GM23338 (cell line): Measurements from ENCODE around the gene ASB15. TPM values are rescaled to one million over a fixed set of nuclear protein-coding genes. Genes with fewer than 3 reads are reported as not detected.
A peak's percentile ranks its signal among the peaks of the same experiment; 100 is the strongest.

Source experiments
- ATAC-seq: fragments of 200-7000 bp; cut with Tn5 transposase; 3 replicates; pipeline ENCODE4 v1.9.1; 2020
- DNase-seq: peaks from one replicate; pipeline ENCODE4 v3.0.0-alpha.2; 2015; ENCODE audit warnings: low spot score
- H2AFZ ChIP-seq: fragments of 200-600 bp; sonication (generic); 2 replicates; pipeline ENCODE4 v1.8.0; 2016; ENCODE audit warnings: antibody characterized with exemption, mild to moderate bottlenecking, moderate library complexity
- H3F3A ChIP-seq: fragments of 200-600 bp; sonication (generic); replicated peaks from 2 replicates; pipeline ENCODE4 v1.8.0; 2017; ENCODE audit warnings: antibody characterized with exemption, mixed run types, low read depth
- H3K27ac ChIP-seq: fragments of 200-600 bp; sonication (generic); 2 replicates; pipeline ENCODE4 v1.6.1; 2016; ENCODE audit warnings: low read depth
- H3K27me3 ChIP-seq: fragments of 200-600 bp; sonication (generic); 2 replicates; pipeline ENCODE4 v1.8.0; 2016; ENCODE audit warnings: mild to moderate bottlenecking, mixed run types, moderate library complexity; ENCODE audit not compliant: insufficient read depth
- H3K36me3 ChIP-seq: fragments of 200-600 bp; sonication (generic); 2 replicates; pipeline ENCODE4 v1.8.0; 2016; ENCODE audit warnings: mild to moderate bottlenecking; ENCODE audit not compliant: insufficient read depth
- H3K4me1 ChIP-seq: fragments of 200-600 bp; sonication (generic); 2 replicates; pipeline ENCODE4 v1.8.0; 2016; ENCODE audit warnings: mild to moderate bottlenecking, moderate library complexity; ENCODE audit not compliant: insufficient read depth
- H3K4me2 ChIP-seq: fragments of 200-600 bp; sonication (generic); 2 replicates; pipeline ENCODE4 v1.7.1; 2017; ENCODE audit warnings: mixed run types
- H3K4me3 ChIP-seq: fragments of 200-600 bp; sonication (generic); 2 replicates; pipeline ENCODE4 v1.6.1; 2016; ENCODE audit warnings: mixed run types
- H3K79me2 ChIP-seq: fragments of 200-600 bp; sonication (generic); replicated peaks from 2 replicates; pipeline ENCODE4 v1.8.0; 2017; ENCODE audit warnings: mild to moderate bottlenecking; ENCODE audit not compliant: insufficient read depth
- H3K9me2 ChIP-seq: fragments of 200-600 bp; sonication (generic); 2 replicates; pipeline ENCODE4 v1.8.0; 2017; ENCODE audit not compliant: insufficient read depth
- H4K20me1 ChIP-seq: fragments of 200-600 bp; sonication (generic); replicated peaks from 2 replicates; pipeline ENCODE4 v1.8.0; 2017; ENCODE audit warnings: mild to moderate bottlenecking; ENCODE audit not compliant: insufficient read depth
- H3K27ac Mint-ChIP-seq: 2 replicates; pipeline ENCODE4 v1.8.0; 2020; ENCODE audit warnings: inconsistent platforms, mild to moderate bottlenecking, moderate library complexity, mixed read lengths
- H3K27me3 Mint-ChIP-seq: 3 replicates; pipeline ENCODE4 v1.8.0; 2022; ENCODE audit warnings: low read depth, mild to moderate bottlenecking, moderate library complexity, mixed read lengths, inconsistent platforms; ENCODE audit not compliant: insufficient read depth, poor library complexity
- H3K36me3 Mint-ChIP-seq: 3 replicates; pipeline ENCODE4 v1.8.0; 2021; ENCODE audit warnings: low read depth, mild to moderate bottlenecking, inconsistent platforms, moderate library complexity, mixed read lengths
- H3K4me1 Mint-ChIP-seq: 3 replicates; pipeline ENCODE4 v1.8.0; 2020; ENCODE audit warnings: mild to moderate bottlenecking, inconsistent platforms, mixed read lengths
- H3K4me3 Mint-ChIP-seq: 3 replicates; pipeline ENCODE4 v1.8.0; 2021; ENCODE audit warnings: moderate library complexity, mild to moderate bottlenecking, inconsistent platforms, mixed read lengths
- H3K9me3 Mint-ChIP-seq: 3 replicates; pipeline ENCODE4 v1.8.0; 2020; ENCODE audit warnings: moderate library complexity, mild to moderate bottlenecking, inconsistent platforms, mixed read lengths
- CREB1 ChIP-seq: fragments of 250-450 bp; sonication (Bioruptor Pico); IDR thresholded peaks from 2 replicates; pipeline ENCODE4 v1.5.0; 2020; ENCODE audit warnings: low read depth, mild to moderate bottlenecking, moderate library complexity
- EZH2 ChIP-seq: fragments of 200-600 bp; sonication (generic); IDR thresholded peaks from one replicate; pipeline ENCODE4 v1.8.0; 2017; ENCODE audit warnings: antibody characterized with exemption, mild to moderate bottlenecking, low read depth; ENCODE audit not compliant: unreplicated experiment
- EZH2phosphoT487 ChIP-seq: fragments of 200-600 bp; sonication (generic); IDR thresholded peaks from one replicate; pipeline ENCODE4 v1.8.1; 2018; ENCODE audit warnings: antibody characterized with exemption; ENCODE audit not compliant: unreplicated experiment
- JUNB ChIP-seq: IDR thresholded peaks from one replicate; pipeline ENCODE4 v1.6.1; 2016; ENCODE audit warnings: antibody characterized with exemption; ENCODE audit not compliant: unreplicated experiment
- NANOG ChIP-seq: IDR thresholded peaks from 2 replicates; pipeline ENCODE4 v1.6.1; 2016; ENCODE audit warnings: antibody characterized with exemption, borderline replicate concordance
- POLR2AphosphoS5 ChIP-seq: IDR thresholded peaks from 2 replicates; pipeline ENCODE4 v1.6.1; 2016; ENCODE audit warnings: antibody characterized with exemption, low read depth
- STAT1 ChIP-seq: IDR thresholded peaks from one replicate; pipeline ENCODE4 v1.6.1; 2016; ENCODE audit warnings: antibody characterized with exemption; ENCODE audit not compliant: unreplicated experiment
- ZNF114 ChIP-seq: fragments of 250-450 bp; sonication (Bioruptor Pico); IDR thresholded peaks from 2 replicates; pipeline ENCODE4 v1.5.0; 2020; ENCODE audit warnings: mild to moderate bottlenecking, moderate library complexity
- ZNF331 ChIP-seq: fragments of 250-450 bp; sonication (Bioruptor Pico); IDR thresholded peaks from 2 replicates; pipeline ENCODE4 v1.5.0; 2020; ENCODE audit warnings: low read depth, mild to moderate bottlenecking, moderate library complexity
- polyA plus RNA-seq: library from polyadenylated mRNA; unstranded; fragments of >200 nt; fragmentation: Nextera tagmentation; extraction: Ambion mirVana; gene quantifications from 2 replicates; pipeline ENCODE4 v1.2.1, GENCODE V29; 2016
- total RNA-seq: library from RNA; depleted of rRNA; stranded (reverse); fragments of >200 nt; shearing (Covaris generic); gene quantifications from 2 replicates; pipeline ENCODE4 v1.2.3, GENCODE V29; 2014
- TF ChIP-seq, protein P1 (sequence below), 2 experiments: fragments of 200-600 bp in 1 of 2; sonication (generic) in 1 of 2; conservative IDR thresholded peaks; 2 replicates each; pipeline versions ENCODE4 v1.5.1 to v1.6.1; 2016 to 2017; ENCODE audit warnings: antibody characterized with exemption in 2 of 2, low read depth in 2 of 2, mild to moderate bottlenecking in 2 of 2, moderate library complexity in 1 of 2
- TF ChIP-seq, protein P2 (sequence below): IDR thresholded peaks from one replicate; pipeline ENCODE4 v1.6.1; 2018; ENCODE audit warnings: antibody characterized with exemption; ENCODE audit not compliant: unreplicated experiment
- TF ChIP-seq, protein P3 (sequence below): IDR thresholded peaks from 2 replicates; pipeline ENCODE4 v1.6.1; 2016; ENCODE audit warnings: antibody characterized with exemption
- TF ChIP-seq, protein P4 (sequence below): fragments of 250-450 bp; sonication (Bioruptor Pico); IDR thresholded peaks from 2 replicates; pipeline ENCODE4 v1.5.0; 2020; ENCODE audit warnings: mild to moderate bottlenecking, moderate library complexity

ASB15 gene
- total and polyA plus RNA-seq, 2 experiments from 2014 or later, result not detected

DNA sequence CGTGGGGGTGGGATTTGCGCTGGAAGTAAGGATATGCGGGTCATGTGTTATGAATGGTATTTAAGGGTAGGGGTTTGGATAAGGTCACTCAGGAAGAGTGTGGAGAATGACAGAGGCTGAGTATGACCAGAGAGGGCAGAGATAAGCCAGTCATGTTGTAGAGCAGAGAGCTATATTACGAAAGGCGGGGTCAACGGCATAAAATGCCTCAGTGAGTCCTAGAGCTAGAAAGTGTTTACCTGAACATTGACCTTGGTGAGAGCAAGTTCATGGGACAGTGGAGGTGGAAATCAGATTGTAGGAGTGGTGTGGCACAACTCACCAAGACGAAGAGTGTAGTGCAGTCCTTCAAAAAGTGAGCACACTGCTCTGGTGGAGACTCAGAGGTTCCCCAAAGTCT lies 67.9 kb downstream of the ASB15 start:
- H3K4me3 Mint-ChIP-seq, result no peak overlapping the region
- no peaks in the 10 kb centered on the region for H3K36me3 Mint-ChIP-seq

More for the DNA sequence above, 67.9 kb downstream of the ASB15 start:
- Histone ChIP-seq H4K20me1 (no peaks in the 10 kb centered on the region), H3K27me3 (no peaks in the 10 kb centered on the region), H3K4me3 (no peak overlapping the region), H3F3A (no peaks in the 10 kb centered on the region), H3K36me3 (no peaks in the 10 kb centered on the region), H3K27ac (no peak overlapping the region), H3K4me1 (peaks cover 16% of the 10 kb centered on the region; the same call in 1 of the 2 replicates), H3K4me2 (no peak overlapping the region), H3K9me2 (peaks cover 7% of the 10 kb centered on the region; the same call in 1 of the 2 replicates), H2AFZ (0 out of 2 replicates have a peak overlapping the region, but pooled peaks have one; percentile 14), H3K79me2 (no peaks in the 10 kb centered on the region)
- Mint-ChIP-seq H3K4me1 (peaks cover 18% of the 10 kb centered on the region), H3K9me3 (no peaks in the 10 kb centered on the region), H3K27me3 (no peaks in the 10 kb centered on the region), H3K27ac (no peak overlapping the region)
- ATAC-seq (no peak), DNase-seq (no peak)
- no peak for TF ChIP-seq EZH2phosphoT487
- no peak for TF ChIP-seq STAT1
- TF ChIP-seq, protein P1, sequence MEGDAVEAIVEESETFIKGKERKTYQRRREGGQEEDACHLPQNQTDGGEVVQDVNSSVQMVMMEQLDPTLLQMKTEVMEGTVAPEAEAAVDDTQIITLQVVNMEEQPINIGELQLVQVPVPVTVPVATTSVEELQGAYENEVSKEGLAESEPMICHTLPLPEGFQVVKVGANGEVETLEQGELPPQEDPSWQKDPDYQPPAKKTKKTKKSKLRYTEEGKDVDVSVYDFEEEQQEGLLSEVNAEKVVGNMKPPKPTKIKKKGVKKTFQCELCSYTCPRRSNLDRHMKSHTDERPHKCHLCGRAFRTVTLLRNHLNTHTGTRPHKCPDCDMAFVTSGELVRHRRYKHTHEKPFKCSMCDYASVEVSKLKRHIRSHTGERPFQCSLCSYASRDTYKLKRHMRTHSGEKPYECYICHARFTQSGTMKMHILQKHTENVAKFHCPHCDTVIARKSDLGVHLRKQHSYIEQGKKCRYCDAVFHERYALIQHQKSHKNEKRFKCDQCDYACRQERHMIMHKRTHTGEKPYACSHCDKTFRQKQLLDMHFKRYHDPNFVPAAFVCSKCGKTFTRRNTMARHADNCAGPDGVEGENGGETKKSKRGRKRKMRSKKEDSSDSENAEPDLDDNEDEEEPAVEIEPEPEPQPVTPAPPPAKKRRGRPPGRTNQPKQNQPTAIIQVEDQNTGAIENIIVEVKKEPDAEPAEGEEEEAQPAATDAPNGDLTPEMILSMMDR (conservative IDR thresholded peaks at IDR 0.05; ENCODE audit: low read depth in 2 of 2), result no peak
- no peak for TF ChIP-seq ZNF331 (CRISPR knock-in tag)
- TF ChIP-seq JUNB, result no peak
- TF ChIP-seq NANOG, result no peak
- no peak for TF ChIP-seq EZH2
- TF ChIP-seq, protein P2, sequence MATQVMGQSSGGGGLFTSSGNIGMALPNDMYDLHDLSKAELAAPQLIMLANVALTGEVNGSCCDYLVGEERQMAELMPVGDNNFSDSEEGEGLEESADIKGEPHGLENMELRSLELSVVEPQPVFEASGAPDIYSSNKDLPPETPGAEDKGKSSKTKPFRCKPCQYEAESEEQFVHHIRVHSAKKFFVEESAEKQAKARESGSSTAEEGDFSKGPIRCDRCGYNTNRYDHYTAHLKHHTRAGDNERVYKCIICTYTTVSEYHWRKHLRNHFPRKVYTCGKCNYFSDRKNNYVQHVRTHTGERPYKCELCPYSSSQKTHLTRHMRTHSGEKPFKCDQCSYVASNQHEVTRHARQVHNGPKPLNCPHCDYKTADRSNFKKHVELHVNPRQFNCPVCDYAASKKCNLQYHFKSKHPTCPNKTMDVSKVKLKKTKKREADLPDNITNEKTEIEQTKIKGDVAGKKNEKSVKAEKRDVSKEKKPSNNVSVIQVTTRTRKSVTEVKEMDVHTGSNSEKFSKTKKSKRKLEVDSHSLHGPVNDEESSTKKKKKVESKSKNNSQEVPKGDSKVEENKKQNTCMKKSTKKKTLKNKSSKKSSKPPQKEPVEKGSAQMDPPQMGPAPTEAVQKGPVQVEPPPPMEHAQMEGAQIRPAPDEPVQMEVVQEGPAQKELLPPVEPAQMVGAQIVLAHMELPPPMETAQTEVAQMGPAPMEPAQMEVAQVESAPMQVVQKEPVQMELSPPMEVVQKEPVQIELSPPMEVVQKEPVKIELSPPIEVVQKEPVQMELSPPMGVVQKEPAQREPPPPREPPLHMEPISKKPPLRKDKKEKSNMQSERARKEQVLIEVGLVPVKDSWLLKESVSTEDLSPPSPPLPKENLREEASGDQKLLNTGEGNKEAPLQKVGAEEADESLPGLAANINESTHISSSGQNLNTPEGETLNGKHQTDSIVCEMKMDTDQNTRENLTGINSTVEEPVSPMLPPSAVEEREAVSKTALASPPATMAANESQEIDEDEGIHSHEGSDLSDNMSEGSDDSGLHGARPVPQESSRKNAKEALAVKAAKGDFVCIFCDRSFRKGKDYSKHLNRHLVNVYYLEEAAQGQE, result no peak
- TF ChIP-seq, protein P3, sequence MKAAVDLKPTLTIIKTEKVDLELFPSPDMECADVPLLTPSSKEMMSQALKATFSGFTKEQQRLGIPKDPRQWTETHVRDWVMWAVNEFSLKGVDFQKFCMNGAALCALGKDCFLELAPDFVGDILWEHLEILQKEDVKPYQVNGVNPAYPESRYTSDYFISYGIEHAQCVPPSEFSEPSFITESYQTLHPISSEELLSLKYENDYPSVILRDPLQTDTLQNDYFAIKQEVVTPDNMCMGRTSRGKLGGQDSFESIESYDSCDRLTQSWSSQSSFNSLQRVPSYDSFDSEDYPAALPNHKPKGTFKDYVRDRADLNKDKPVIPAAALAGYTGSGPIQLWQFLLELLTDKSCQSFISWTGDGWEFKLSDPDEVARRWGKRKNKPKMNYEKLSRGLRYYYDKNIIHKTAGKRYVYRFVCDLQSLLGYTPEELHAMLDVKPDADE, result no peak
- no peak for TF ChIP-seq POLR2AphosphoS5
- TF ChIP-seq ZNF114 (CRISPR knock-in tag), result no peak
- TF ChIP-seq, protein P4, sequence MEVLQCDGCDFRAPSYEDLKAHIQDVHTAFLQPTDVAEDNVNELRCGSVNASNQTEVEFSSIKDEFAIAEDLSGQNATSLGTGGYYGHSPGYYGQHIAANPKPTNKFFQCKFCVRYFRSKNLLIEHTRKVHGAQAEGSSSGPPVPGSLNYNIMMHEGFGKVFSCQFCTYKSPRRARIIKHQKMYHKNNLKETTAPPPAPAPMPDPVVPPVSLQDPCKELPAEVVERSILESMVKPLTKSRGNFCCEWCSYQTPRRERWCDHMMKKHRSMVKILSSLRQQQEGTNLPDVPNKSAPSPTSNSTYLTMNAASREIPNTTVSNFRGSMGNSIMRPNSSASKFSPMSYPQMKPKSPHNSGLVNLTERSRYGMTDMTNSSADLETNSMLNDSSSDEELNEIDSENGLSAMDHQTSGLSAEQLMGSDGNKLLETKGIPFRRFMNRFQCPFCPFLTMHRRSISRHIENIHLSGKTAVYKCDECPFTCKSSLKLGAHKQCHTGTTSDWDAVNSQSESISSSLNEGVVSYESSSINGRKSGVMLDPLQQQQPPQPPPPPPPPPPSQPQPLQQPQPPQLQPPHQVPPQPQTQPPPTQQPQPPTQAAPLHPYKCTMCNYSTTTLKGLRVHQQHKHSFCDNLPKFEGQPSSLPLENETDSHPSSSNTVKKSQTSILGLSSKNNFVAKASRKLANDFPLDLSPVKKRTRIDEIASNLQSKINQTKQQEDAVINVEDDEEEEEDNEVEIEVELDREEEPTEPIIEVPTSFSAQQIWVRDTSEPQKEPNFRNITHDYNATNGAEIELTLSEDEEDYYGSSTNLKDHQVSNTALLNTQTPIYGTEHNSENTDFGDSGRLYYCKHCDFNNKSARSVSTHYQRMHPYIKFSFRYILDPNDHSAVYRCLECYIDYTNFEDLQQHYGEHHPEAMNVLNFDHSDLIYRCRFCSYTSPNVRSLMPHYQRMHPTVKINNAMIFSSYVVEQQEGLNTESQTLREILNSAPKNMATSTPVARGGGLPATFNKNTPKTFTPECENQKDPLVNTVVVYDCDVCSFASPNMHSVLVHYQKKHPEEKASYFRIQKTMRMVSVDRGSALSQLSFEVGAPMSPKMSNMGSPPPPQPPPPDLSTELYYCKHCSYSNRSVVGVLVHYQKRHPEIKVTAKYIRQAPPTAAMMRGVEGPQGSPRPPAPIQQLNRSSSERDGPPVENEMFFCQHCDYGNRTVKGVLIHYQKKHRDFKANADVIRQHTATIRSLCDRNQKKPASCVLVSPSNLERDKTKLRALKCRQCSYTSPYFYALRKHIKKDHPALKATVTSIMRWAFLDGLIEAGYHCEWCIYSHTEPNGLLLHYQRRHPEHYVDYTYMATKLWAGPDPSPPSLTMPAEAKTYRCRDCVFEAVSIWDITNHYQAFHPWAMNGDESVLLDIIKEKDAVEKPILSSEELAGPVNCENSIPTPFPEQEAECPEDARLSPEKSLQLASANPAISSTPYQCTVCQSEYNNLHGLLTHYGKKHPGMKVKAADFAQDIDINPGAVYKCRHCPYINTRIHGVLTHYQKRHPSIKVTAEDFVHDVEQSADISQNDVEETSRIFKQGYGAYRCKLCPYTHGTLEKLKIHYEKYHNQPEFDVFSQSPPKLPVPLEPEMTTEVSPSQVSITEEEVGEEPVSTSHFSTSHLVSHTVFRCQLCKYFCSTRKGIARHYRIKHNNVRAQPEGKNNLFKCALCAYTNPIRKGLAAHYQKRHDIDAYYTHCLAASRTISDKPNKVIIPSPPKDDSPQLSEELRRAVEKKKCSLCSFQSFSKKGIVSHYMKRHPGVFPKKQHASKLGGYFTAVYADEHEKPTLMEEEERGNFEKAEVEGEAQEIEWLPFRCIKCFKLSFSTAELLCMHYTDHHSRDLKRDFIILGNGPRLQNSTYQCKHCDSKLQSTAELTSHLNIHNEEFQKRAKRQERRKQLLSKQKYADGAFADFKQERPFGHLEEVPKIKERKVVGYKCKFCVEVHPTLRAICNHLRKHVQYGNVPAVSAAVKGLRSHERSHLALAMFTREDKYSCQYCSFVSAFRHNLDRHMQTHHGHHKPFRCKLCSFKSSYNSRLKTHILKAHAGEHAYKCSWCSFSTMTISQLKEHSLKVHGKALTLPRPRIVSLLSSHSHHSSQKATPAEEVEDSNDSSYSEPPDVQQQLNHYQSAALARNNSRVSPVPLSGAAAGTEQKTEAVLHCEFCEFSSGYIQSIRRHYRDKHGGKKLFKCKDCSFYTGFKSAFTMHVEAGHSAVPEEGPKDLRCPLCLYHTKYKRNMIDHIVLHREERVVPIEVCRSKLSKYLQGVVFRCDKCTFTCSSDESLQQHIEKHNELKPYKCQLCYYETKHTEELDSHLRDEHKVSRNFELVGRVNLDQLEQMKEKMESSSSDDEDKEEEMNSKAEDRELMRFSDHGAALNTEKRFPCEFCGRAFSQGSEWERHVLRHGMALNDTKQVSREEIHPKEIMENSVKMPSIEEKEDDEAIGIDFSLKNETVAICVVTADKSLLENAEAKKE (CRISPR knock-in tag), result no peak
- TF ChIP-seq CREB1 (CRISPR knock-in tag), result no peak
